Caco-2 (cell line): ENCODE data around the gene LPCAT3. TPM values are rescaled to one million over a fixed set of nuclear protein-coding genes. Genes with fewer than 3 reads are reported as not detected.

Source experiments
- BruUV-seq: library from RNA; stranded (reverse); fragments of 400-500 nt; replicated peaks from 2 replicates; lab custom pipeline; 2021; lab: Mats Ljungman, UMichigan
- CTCF ChIA-PET: fragments of 300-600 bp; sonication (Branson Sonifier 250); formaldehyde crosslinking; loops from one replicate; lab custom pipeline; 2022; ENCODE audit warnings: antibody characterized with exemption; lab: Charles Lee
- POLR2A ChIA-PET: fragments of 300-600 bp; sonication (Branson Sonifier 250); formaldehyde crosslinking; loops from one replicate; lab custom pipeline; 2022; ENCODE audit warnings: antibody characterized with exemption; lab: Charles Lee
- DNase-seq, 2 experiments: peaks; one replicate each; pipeline versions ENCODE4 v3.0.0 to v3.0.0-alpha.2; 2020 to 2022
- H3K27me3 ChIP-seq: replicated peaks from 2 replicates; pipeline ENCODE4 v1.6.0; 2011; ENCODE audit warnings: low read length; ENCODE audit not compliant: control insufficient read depth, insufficient read depth
- H3K36me3 ChIP-seq: 2 replicates; pipeline ENCODE4 v1.5.1; 2011; ENCODE audit warnings: low read length; ENCODE audit not compliant: control insufficient read depth, insufficient read depth
- H3K4me1 ChIP-seq: fragments of 250-450 bp; sonication (Bioruptor Pico); 2 replicates; pipeline ENCODE4 v1.5.1; 2020; ENCODE audit warnings: mild to moderate bottlenecking
- H3K4me3 ChIP-seq: 2 replicates; pipeline ENCODE4 v1.5.1; 2011; ENCODE audit warnings: low read depth, mild to moderate bottlenecking, control low read depth, low read length
- H3K9me3 ChIP-seq: fragments of 250-450 bp; sonication (Bioruptor Pico); 2 replicates; pipeline ENCODE4 v1.5.1; 2020; ENCODE audit warnings: mild to moderate bottlenecking, moderate library complexity
- H3K27ac Mint-ChIP-seq: one replicate; pipeline ENCODE4 v1.8.0; 2022; ENCODE audit warnings: mixed read lengths; ENCODE audit not compliant: unreplicated experiment
- H3K27me3 Mint-ChIP-seq: one replicate; pipeline ENCODE4 v1.8.0; 2022; ENCODE audit warnings: mixed read lengths; ENCODE audit not compliant: insufficient read depth, unreplicated experiment
- H3K36me3 Mint-ChIP-seq: one replicate; pipeline ENCODE4 v1.8.0; 2022; ENCODE audit warnings: mild to moderate bottlenecking, mixed read lengths; ENCODE audit not compliant: insufficient read depth, unreplicated experiment
- H3K4me1 Mint-ChIP-seq: one replicate; pipeline ENCODE4 v1.8.0; 2022; ENCODE audit warnings: low read depth, mixed read lengths; ENCODE audit not compliant: unreplicated experiment
- H3K4me3 Mint-ChIP-seq: one replicate; pipeline ENCODE4 v1.8.0; 2022; ENCODE audit warnings: mild to moderate bottlenecking, moderate library complexity, mixed read lengths; ENCODE audit not compliant: unreplicated experiment
- H3K9me3 Mint-ChIP-seq: one replicate; pipeline ENCODE4 v1.8.0; 2022; ENCODE audit warnings: mixed read lengths; ENCODE audit not compliant: unreplicated experiment
- CTCF ChIP-seq, 2 experiments: fragments of 200-600 bp in 1 of 2; IDR thresholded peaks; 1 replicate in 1 of 2; 2 replicates in 1 of 2; pipeline versions ENCODE4 v1.5.1 to v1.8.0; 2011 to 2022; ENCODE audit warnings: antibody characterized with exemption in 1 of 2, control low read depth in 1 of 2, inconsistent platforms in 1 of 2, low read depth in 1 of 2, low read length in 1 of 2, mild to moderate bottlenecking in 1 of 2, moderate library complexity in 1 of 2; ENCODE audit not compliant: insufficient read depth in 1 of 2, severe bottlenecking in 1 of 2, unreplicated experiment in 1 of 2
- intact Hi-C: fragments of 100-400 bp; cut with micrococcal nuclease; formaldehyde crosslinking; loops from one replicate; pipeline ENCODE4 v1.10.0; 2022; ENCODE audit not compliant: unreplicated experiment
- total RNA-seq: library from RNA; stranded (reverse); gene quantifications from 2 replicates; pipeline ENCODE4 v1.2.3, GENCODE V29; 2022

The LPCAT3 gene
- total RNA-seq, 1 experiment from 2014 or later: 142 TPM

- no peak for DNase-seq
- intact Hi-C loops: no loop called here
- peaks cover 61% of the 10 kb centered on the region for H3K4me1 ChIP-seq
- H3K9me3 Mint-ChIP-seq: no peaks in the 10 kb centered on the region
- CTCF ChIA-PET: interaction anchor here (2.9 kb wide), 1 partner anchor 39 kb away, joined by 11 read pairs; the partner anchor contains the start of gene LPCAT3
- POLR2A ChIA-PET: interaction anchor here (0.6 to 1.0 kb wide), 2 partner anchors 17 to 39 kb away, joined by 4 read pairs; partner anchors contain the start of gene LPCAT3
- H3K27me3 Mint-ChIP-seq: no peaks in the 10 kb centered on the region
- H3K4me3 Mint-ChIP-seq: peak overlapping the region; percentile 17
- H3K27me3 ChIP-seq: no peaks in the 10 kb centered on the region
- peak overlapping the region; percentile 98 for H3K27ac Mint-ChIP-seq
- H3K36me3 Mint-ChIP-seq: peaks cover 94% of the 10 kb centered on the region
- no peak for TF ChIP-seq CTCF (IDR thresholded peaks at IDR 0.05; ENCODE audit: insufficient read depth in 1 of 2, low read depth in 1 of 2, low read length in 1 of 2, severe bottlenecking in 1 of 2, unreplicated experiment in 1 of 2)
- peaks cover 68% of the 10 kb centered on the region for H3K4me1 Mint-ChIP-seq
- H3K4me3 ChIP-seq: no peak overlapping the region
- BruUV-seq: no TSS peak
- peaks cover 16% of the 10 kb centered on the region for H3K36me3 ChIP-seq
- no peaks in the 10 kb centered on the region for H3K9me3 ChIP-seq
Measured at GRCh38 chr12:6979021-6979420, 39.3 kb downstream of the LPCAT3 start.

GRCh38 chr12:6978611-6979011 lies 39.7 kb downstream of the LPCAT3 start:
- H3K4me1 Mint-ChIP-seq: peaks cover 71% of the 10 kb centered on the region
- H3K36me3 ChIP-seq: peaks cover 16% of the 10 kb centered on the region
- H3K36me3 Mint-ChIP-seq: peaks cover 98% of the 10 kb centered on the region
- POLR2A ChIA-PET: interaction anchor here (0.6 to 1.5 kb wide), 3 partner anchors 18 to 40 kb away, joined by 4 to 6 read pairs (median 4); partner anchors contain the start of gene LPCAT3
- peaks cover 60% of the 10 kb centered on the region for H3K4me1 ChIP-seq
- CTCF ChIA-PET: interaction anchor here (2.9 kb wide), 1 partner anchor 40 kb away, joined by 11 read pairs; the partner anchor contains the start of gene LPCAT3
- H3K4me3 ChIP-seq: no peak overlapping the region
- H3K27me3 Mint-ChIP-seq: no peaks in the 10 kb centered on the region
- TF ChIP-seq CTCF (IDR thresholded peaks at IDR 0.05; ENCODE audit: insufficient read depth in 1 of 2, low read depth in 1 of 2, low read length in 1 of 2, severe bottlenecking in 1 of 2, unreplicated experiment in 1 of 2): peak in 1 of 2 experiments; percentile 16
- BruUV-seq: no TSS peak
- intact Hi-C loops: loop anchor here (1.0 kb wide), 1 partner anchor 65 kb away; no protein-coding TSS in a partner anchor
- peak; percentile 73 to 74 for DNase-seq
- H3K27me3 ChIP-seq: no peaks in the 10 kb centered on the region
- peak overlapping the region; percentile 17 for H3K4me3 Mint-ChIP-seq
- no peaks in the 10 kb centered on the region for H3K9me3 Mint-ChIP-seq
- H3K9me3 ChIP-seq: no peaks in the 10 kb centered on the region
- peak overlapping the region; percentile 98 for H3K27ac Mint-ChIP-seq

GRCh38 chr12:6978188-6978587 lies 40.1 kb downstream of the LPCAT3 start:
- no peak for DNase-seq
- BruUV-seq: no TSS peak
- intact Hi-C loops: loop anchor here (1.0 kb wide), 1 partner anchor 65 kb away; no protein-coding TSS in a partner anchor
- peak overlapping the region; percentile 17 for H3K4me3 Mint-ChIP-seq
- peak overlapping the region; percentile 98 for H3K27ac Mint-ChIP-seq
- Histone ChIP-seq H3K4me1 (peaks cover 58% of the 10 kb centered on the region), H3K4me3 (no peak overlapping the region), H3K27me3 (no peaks in the 10 kb centered on the region), H3K9me3 (no peaks in the 10 kb centered on the region), H3K36me3 (peaks cover 16% of the 10 kb centered on the region)
- H3K36me3 Mint-ChIP-seq: peaks cover 98% of the 10 kb centered on the region
- peaks cover 71% of the 10 kb centered on the region for H3K4me1 Mint-ChIP-seq
- no peaks in the 10 kb centered on the region for H3K27me3 Mint-ChIP-seq
- no peaks in the 10 kb centered on the region for H3K9me3 Mint-ChIP-seq
- POLR2A ChIA-PET: interaction anchor here (0.6 to 1.5 kb wide), 4 partner anchors 16 to 127 kb away, joined by 4 to 6 read pairs (median 4); partner anchors contain the start of gene LPCAT3
- no peak for TF ChIP-seq CTCF (IDR thresholded peaks at IDR 0.05; ENCODE audit: insufficient read depth in 1 of 2, low read depth in 1 of 2, low read length in 1 of 2, severe bottlenecking in 1 of 2, unreplicated experiment in 1 of 2)
- CTCF ChIA-PET: interaction anchor here (2.9 kb wide), 1 partner anchor 40 kb away, joined by 11 read pairs; the partner anchor contains the start of gene LPCAT3
